Endothelial cell of umbilical vein (primary cell): ENCODE results near the gene RAPGEF6. TPM values are rescaled to one million over a fixed set of nuclear protein-coding genes. Genes with fewer than 3 reads are reported as not detected.

ENCODE experiments used
- BruUV-seq: library from RNA; stranded (reverse); fragments of 400-500 nt; replicated peaks from 2 replicates; lab custom pipeline; 2021; lab: Mats Ljungman, UMichigan
- CTCF ChIA-PET: fragments of 300-600, 350-600 bp; sonication (Branson Sonifier 250); formaldehyde crosslinking; loops from one replicate; lab custom pipeline; 2021; ENCODE audit warnings: antibody characterized with exemption, inconsistent platforms; lab: Charles Lee
- POLR2A ChIA-PET: fragments of 300-600, 350-600 bp; sonication (Branson Sonifier 250); formaldehyde crosslinking; loops from one replicate; lab custom pipeline; 2021; ENCODE audit warnings: antibody characterized with exemption, inconsistent platforms; lab: Charles Lee
- DNase-seq: peaks from one replicate; pipeline ENCODE4 v3.0.0-alpha.2; 2011; ENCODE audit warnings: low read depth, low spot score
- FAIRE-seq: peaks from 2 replicates; lab custom pipeline; 2011; peaks lifted over from hg19 to GRCh38; lab: Jason Lieb, UNC
- H2AFZ ChIP-seq: 2 replicates; pipeline ENCODE4 v1.6.0; 2012; ENCODE audit warnings: low read depth, low read length, control low read depth, inconsistent platforms
- H3K27ac ChIP-seq: 2 replicates; pipeline ENCODE4 v1.5.1; 2011; ENCODE audit warnings: low read depth, mild to moderate bottlenecking, control low read depth, low read length, moderate library complexity; ENCODE audit not compliant: insufficient read depth
- H3K27me3 ChIP-seq, 2 experiments: 2 replicates each; pipeline versions ENCODE4 v1.6.0 to v1.6.1; 2011; ENCODE audit warnings: low read length in 2 of 2, mixed read lengths in 1 of 2; ENCODE audit not compliant: control insufficient read depth in 2 of 2, insufficient read depth in 2 of 2
- H3K36me3 ChIP-seq, 2 experiments: 2 replicates in 1 of 2; 3 replicates in 1 of 2; pipeline ENCODE4 v1.5.1; 2011; ENCODE audit warnings: low read length in 2 of 2, mild to moderate bottlenecking in 1 of 2, moderate library complexity in 1 of 2; ENCODE audit not compliant: control insufficient read depth in 2 of 2, insufficient read depth in 2 of 2; ENCODE audit errors: extremely low read depth in 1 of 2
- H3K4me1 ChIP-seq: 3 replicates; pipeline ENCODE4 v1.5.1; 2011; ENCODE audit warnings: mild to moderate bottlenecking, low read length; ENCODE audit not compliant: control insufficient read depth, insufficient read depth; ENCODE audit errors: extremely low read depth
- H3K4me2 ChIP-seq: 2 replicates; pipeline ENCODE4 v1.6.1; 2011; ENCODE audit warnings: low read length, control low read depth, mixed read lengths; ENCODE audit not compliant: insufficient read depth
- H3K4me3 ChIP-seq, 3 experiments: fragments of 200-600 bp in 1 of 3; sonication (generic), shearing (Covaris generic) in 1 of 3; replicated peaks in 1 of 3; 2 replicates each; pipeline ENCODE4 v1.5.1; 2011 to 2016; ENCODE audit warnings: control low read depth in 3 of 3, low read length in 3 of 3, mild to moderate bottlenecking in 2 of 3, inconsistent platforms in 1 of 3, low read depth in 1 of 3, moderate library complexity in 1 of 3; ENCODE audit not compliant: insufficient read depth in 1 of 3
- H3K79me2 ChIP-seq: 2 replicates; pipeline ENCODE4 v1.6.0; 2012; ENCODE audit warnings: low read length, inconsistent platforms; ENCODE audit not compliant: control insufficient read depth, insufficient read depth
- H3K9ac ChIP-seq: replicated peaks from 2 replicates; pipeline ENCODE3; 2011; ENCODE audit warnings: low read length, control low read depth; ENCODE audit not compliant: insufficient read depth; ENCODE audit errors: extremely low read depth
- H3K9me1 ChIP-seq: replicated peaks from 3 replicates; pipeline ENCODE4 v1.6.0; 2011; ENCODE audit warnings: mild to moderate bottlenecking, low read length; ENCODE audit not compliant: control insufficient read depth, insufficient read depth; ENCODE audit errors: extremely low read depth
- H3K9me3 ChIP-seq: replicated peaks from 2 replicates; pipeline ENCODE4 v1.5.1; 2012; ENCODE audit warnings: low read length, inconsistent platforms; ENCODE audit not compliant: control insufficient read depth, insufficient read depth
- H4K20me1 ChIP-seq: replicated peaks from 2 replicates; pipeline ENCODE3; 2011; ENCODE audit warnings: mild to moderate bottlenecking, low read length; ENCODE audit not compliant: control insufficient read depth, insufficient read depth; ENCODE audit errors: extremely low read depth
- EZH2 ChIP-seq: IDR thresholded peaks from 2 replicates; pipeline ENCODE4 v1.6.1; 2012; ENCODE audit warnings: borderline replicate concordance, low read depth, mild to moderate bottlenecking, moderate library complexity, low read length, inconsistent platforms; ENCODE audit not compliant: severe bottlenecking
- FOS ChIP-seq: IDR thresholded peaks from 2 replicates; pipeline ENCODE4 v1.6.1; 2011; ENCODE audit warnings: mild to moderate bottlenecking, low read length, moderate library complexity, borderline replicate concordance; ENCODE audit not compliant: insufficient read depth
- GATA2 ChIP-seq: IDR thresholded peaks from 2 replicates; pipeline ENCODE4 v1.7.0; 2011; ENCODE audit warnings: low read depth, mild to moderate bottlenecking, moderate library complexity, mixed read lengths, low read length; ENCODE audit not compliant: insufficient read length, insufficient read depth
- JUN ChIP-seq: IDR thresholded peaks from 2 replicates; pipeline ENCODE4 v1.6.1; 2011; ENCODE audit warnings: borderline replicate concordance, low read depth; ENCODE audit not compliant: insufficient read length, insufficient read depth
- MYC ChIP-seq: IDR thresholded peaks from one replicate; pipeline ENCODE4 v1.6.1; 2011; ENCODE audit warnings: mild to moderate bottlenecking, low read depth, low read length
- POLR2A ChIP-seq: IDR thresholded peaks from 2 replicates; pipeline ENCODE4 v1.6.1; 2012; ENCODE audit warnings: low read depth, mild to moderate bottlenecking, control low read depth, low read length
- POLR2AphosphoS5 ChIP-seq: IDR thresholded peaks from 2 replicates; pipeline ENCODE4 v1.6.1; 2012; ENCODE audit warnings: low read depth, mild to moderate bottlenecking, control low read depth, low read length, moderate library complexity; ENCODE audit not compliant: insufficient read depth
- dilution Hi-C: fragments of 300-500 bp; cut with MboI; formaldehyde crosslinking; loops from one replicate; pipeline ENCODE4 v1.15.0; 2019; ENCODE audit warnings: low sequenced_read_pairs; ENCODE audit not compliant: extremely low pct_ligation_motif_present
- intact Hi-C: fragments of 100-400 bp; cut with micrococcal nuclease; formaldehyde crosslinking; loops from one replicate; pipeline ENCODE4 v1.10.0; 2022
- polyA plus RNA-seq, 4 experiments: library from polyadenylated mRNA; depleted of rRNA in 3 of 4; stranded (reverse) in 3 of 4; unstranded in 1 of 4; fragments of >200 nt; gene quantifications; 2 replicates each; pipeline versions ENCODE4 v1.2.1 to v1.2.3, GENCODE V29; 2011 to 2012; ENCODE audit warnings: missing spikeins in 1 of 4
- total RNA-seq: library from RNA; stranded (reverse); gene quantifications from 2 replicates; pipeline ENCODE4 v1.2.3, GENCODE V29; 2021
- TF ChIP-seq, protein P1 (sequence below), 2 donors: IDR thresholded peaks; 1 replicate in 1 of 2; 2 replicates in 1 of 2; pipeline ENCODE4 v1.5.1; 2011; ENCODE audit warnings: low read length in 2 of 2, mild to moderate bottlenecking in 2 of 2, moderate library complexity in 2 of 2, control low read depth in 1 of 2, inconsistent platforms in 1 of 2, low read depth in 1 of 2; ENCODE audit not compliant: insufficient read depth in 1 of 2; ENCODE audit errors: extremely low read depth in 1 of 2
- TF ChIP-seq, protein P2 (sequence below): IDR thresholded peaks from 2 replicates; pipeline ENCODE4 v1.6.1; 2011; ENCODE audit not compliant: insufficient read depth, insufficient read length

Gene RAPGEF6
- total and polyA plus RNA-seq, 2 donors (not counting 3 experiments of a cell fraction or from before 2014, with no cell fraction given) = 3.5 to 17.5 TPM

DNA sequence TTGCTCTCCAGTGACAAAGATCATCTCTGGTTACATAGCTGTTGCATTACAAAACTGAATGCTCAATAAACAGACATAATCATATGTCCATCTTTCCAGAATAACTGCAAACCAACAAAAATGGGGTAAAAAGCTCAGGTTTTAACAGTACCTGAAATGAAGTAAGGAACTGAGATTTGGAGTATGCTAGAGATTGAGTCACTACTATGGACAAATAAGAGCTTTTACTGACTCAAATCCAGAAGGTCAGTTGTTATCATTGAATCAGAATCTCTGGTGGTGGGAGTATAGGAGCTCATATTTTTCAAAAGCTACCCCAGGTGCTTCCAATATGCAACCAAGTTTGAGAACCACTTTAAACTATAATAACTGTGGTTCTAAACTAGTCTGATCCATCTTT, 4.1 kb upstream of the RAPGEF6 start:
- ChIA-PET POLR2A (no interaction called here), CTCF (interaction anchor here (0.8 to 3.0 kb wide), 4 partner anchors 9 to 369 kb away, joined by 3 to 17 read pairs (median 3); no protein-coding TSS in a partner anchor)
- Histone ChIP-seq H3K9me3 (no peaks in the 10 kb centered on the region), H3K4me2 (no peak overlapping the region), H3K4me3 (no peak overlapping the region), H3K27me3 (no peaks in the 10 kb centered on the region), H3K9me1 (no peaks in the 10 kb centered on the region), H3K27ac (no peak overlapping the region), H2AFZ (no peak overlapping the region), H3K4me1 (peaks cover 11% of the 10 kb centered on the region), H4K20me1 (no peaks in the 10 kb centered on the region), H3K9ac (no peak overlapping the region), H3K36me3 (no peaks in the 10 kb centered on the region), H3K79me2 (peaks cover 7% of the 10 kb centered on the region)
- no peak for DNase-seq
- no peak for FAIRE-seq
- dilution Hi-C loops (no loop called here), intact Hi-C loops (loop anchor here (5.0 kb wide), 1 partner anchor 467 kb away; the partner anchor contains the start of gene LYRM7)
- TF ChIP-seq POLR2A (no peak), GATA2 (no peak), POLR2AphosphoS5 (no peak), JUN (no peak), MYC (no peak), FOS (no peak), EZH2 (no peak)
- TF ChIP-seq, protein P1, sequence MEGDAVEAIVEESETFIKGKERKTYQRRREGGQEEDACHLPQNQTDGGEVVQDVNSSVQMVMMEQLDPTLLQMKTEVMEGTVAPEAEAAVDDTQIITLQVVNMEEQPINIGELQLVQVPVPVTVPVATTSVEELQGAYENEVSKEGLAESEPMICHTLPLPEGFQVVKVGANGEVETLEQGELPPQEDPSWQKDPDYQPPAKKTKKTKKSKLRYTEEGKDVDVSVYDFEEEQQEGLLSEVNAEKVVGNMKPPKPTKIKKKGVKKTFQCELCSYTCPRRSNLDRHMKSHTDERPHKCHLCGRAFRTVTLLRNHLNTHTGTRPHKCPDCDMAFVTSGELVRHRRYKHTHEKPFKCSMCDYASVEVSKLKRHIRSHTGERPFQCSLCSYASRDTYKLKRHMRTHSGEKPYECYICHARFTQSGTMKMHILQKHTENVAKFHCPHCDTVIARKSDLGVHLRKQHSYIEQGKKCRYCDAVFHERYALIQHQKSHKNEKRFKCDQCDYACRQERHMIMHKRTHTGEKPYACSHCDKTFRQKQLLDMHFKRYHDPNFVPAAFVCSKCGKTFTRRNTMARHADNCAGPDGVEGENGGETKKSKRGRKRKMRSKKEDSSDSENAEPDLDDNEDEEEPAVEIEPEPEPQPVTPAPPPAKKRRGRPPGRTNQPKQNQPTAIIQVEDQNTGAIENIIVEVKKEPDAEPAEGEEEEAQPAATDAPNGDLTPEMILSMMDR (IDR thresholded peaks at IDR 0.05; ENCODE audit: extremely low read depth in 1 of 2, insufficient read depth in 1 of 2, low read depth in 1 of 2, low read length in 2 of 2) = no peak
- TF ChIP-seq, protein P2, sequence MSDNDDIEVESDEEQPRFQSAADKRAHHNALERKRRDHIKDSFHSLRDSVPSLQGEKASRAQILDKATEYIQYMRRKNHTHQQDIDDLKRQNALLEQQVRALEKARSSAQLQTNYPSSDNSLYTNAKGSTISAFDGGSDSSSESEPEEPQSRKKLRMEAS = no peak
- BruUV-seq = no TSS peak
